Measurements from ENCODE around the gene KCNMB2.
"Not testable (repeated sequence)": the region's sequence is repeated elsewhere in the genome, so short reads cannot be mapped to it uniquely, and the experiment has no call there.

Gene KCNMB2

DNA sequence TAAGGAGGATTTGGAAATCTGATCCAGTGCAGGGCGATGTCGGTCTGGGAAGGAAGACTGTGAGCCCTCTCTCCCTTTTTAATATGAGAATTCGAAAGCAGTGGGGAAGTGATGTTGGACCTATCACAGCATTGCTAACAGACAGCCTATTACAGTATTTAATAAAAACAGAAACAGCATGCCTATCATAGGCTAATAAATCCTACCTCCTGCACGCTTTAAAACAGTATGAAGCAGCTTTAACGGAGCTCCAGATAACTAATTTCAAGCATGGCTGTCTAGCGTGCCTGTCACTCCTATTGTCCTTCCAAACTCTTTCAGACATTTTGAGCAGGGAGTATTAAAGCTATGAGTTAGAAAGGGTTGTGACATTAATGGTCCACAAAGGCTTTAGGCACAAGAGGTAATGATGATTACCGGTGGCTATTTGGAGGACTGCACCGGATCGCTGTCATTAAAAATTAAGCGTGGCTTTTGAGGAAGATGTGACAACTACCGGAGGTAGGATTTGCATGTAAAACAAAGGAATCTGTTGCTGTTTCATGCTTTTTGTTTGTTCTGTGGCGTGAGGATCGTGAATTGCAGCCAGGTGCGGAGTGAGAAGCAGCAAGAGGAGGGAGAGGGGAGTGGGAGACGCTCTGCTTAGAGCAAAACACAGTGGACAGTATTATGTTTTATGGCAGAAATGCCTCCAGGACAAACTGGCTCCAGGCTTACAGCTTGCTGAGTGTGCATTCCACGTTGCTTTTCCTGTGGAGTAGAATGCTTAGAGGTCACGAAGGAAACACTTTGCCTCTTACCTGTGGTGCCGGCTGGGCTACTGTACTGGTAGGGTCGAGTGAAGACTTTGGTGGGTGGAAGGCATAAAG is at the start of gene KCNMB2:
Gene KCNMB2 (plus strand): TSS at position 226 of the 869 bp plus-strand sequence.
- DNase-seq: peak in 1 of 2 experiments; percentile 64

DNA sequence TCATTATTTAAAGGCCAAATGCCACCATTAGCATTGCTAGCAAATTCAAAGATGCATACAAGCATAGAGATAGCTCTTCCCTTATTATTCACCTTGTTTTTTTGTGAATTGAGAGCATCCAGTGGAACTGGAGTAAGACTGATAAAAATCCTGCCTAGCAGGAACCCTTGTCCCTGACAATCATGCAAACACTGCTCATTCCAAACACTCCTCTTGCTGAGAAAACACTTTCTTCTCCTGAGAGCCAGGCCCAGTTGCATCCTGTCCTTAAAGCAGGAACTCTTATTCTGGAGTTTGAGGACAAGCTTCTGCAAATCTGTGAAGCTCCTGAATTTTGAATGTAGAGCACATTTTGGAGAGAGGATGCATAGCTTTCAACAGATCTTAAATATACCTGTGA is 49.3 kb upstream of the KCNMB2 start:
- no peak for DNase-seq

DNA sequence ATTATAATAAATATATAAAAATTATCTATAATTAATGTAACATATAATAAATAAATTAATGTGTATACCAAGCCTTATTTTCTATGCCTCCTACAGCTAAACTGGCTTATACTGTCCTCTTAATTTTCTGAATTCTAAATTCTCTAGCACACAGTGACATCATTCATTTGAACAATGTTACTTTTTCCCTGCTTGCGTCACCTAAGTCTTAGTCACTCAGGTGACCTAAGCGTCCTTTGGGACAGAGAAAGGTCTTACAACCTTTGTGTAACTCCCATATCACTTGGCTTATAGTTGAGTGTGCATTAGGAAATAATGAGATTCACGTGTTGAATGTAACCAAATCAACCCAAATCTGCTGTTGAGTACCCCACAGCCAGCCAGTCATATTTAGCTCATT is 48.5 kb upstream of the KCNMB2 start:
- DNase-seq: no peak

DNA sequence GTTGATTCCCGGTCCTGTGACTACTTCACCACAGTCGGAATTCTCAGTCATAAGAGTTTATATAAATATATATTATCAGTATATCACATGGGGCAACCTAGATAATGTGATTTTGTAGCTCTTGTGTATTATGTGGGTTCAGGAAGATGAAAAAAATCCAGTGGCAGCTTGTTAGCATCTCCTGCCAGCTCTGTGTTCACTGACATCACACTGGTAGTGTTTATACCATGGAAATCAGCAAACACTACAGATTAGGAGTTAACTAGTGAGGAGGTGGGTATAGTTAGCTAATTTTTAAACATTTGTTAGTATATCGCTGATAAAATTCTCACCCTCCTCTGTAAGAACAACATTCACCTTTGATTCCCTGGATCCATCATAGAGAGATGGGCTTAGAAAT is 44.5 kb upstream of the KCNMB2 start:
- no peak for DNase-seq

DNA sequence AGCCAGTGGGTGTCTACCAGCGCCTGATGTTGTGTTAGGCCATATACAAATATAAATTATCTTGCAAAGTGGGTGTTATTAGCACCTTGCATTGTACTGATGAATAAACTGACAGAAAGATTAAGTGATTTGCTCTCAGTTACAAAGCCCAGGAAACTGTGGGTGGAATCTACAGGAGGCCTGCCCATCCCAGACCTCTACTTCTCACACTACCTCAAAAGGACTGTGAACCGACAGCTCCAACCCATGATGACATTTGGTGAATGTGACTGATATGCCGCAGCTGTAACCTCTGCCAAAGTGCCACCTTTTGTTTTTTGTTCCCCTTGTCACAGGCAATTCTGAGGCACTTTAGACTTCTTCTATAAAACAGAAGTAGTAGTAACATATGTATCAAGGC is 43.7 kb upstream of the KCNMB2 start:
- no peak for DNase-seq

DNA sequence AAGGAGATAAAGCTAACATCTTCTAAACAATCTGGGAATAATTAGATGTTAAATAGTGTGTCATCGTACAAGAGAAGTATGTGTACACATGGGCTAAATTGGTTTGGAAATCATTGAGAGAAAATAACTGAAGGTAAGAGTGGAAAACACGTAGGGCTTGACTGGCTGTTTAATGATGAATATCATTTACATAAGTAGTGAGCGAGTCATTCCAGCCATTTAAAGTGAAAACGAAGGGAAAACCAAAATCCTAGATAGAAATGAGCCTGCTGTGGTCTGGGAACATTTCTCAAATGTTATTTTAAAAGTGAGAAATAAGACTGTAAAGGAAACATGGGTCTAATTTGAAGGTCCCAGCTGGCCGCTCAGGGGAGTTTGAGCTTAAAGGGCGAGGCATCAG is 41.9 kb upstream of the KCNMB2 start:
- DNase-seq: no peak

DNA sequence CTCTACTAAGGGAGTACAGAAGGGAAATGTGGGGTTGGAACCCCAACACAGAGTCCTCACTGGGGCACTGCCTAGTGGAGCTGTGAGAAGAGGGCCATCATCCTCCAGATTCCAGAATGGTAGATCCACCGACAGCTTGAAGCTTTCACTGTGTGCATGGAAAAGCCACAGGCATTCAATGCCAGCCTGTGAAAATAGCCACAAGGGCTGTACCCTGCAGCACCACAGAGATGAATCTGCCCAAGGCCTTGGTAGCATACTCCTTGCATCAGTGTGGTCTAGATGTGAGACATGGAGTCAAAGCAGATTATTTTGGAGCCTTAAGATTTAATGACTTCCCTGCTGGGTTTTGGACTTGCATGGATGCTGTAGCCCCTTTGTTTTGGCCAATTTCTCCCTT is 39.3 kb upstream of the KCNMB2 start:
- DNase-seq: no peak

DNA sequence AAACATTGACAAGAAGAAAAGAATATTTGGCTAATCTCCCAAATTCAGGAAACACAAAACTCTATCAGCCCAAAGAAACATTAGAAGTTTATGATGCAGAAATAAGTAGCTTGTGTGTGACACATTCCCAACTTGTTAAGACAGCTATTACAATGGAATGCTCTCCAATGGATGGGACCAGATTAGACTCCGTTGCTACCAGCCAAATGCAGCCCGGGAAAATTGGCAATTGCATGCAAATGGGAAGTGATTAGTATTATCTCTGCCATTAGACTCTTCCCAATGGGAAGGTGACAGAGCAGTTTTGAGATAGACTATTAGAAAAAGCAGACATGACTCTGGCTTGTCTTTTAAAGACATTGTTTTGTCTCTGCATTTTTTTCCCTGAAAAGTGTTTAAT is 37.4 kb upstream of the KCNMB2 start:
- no peak for DNase-seq

DNA sequence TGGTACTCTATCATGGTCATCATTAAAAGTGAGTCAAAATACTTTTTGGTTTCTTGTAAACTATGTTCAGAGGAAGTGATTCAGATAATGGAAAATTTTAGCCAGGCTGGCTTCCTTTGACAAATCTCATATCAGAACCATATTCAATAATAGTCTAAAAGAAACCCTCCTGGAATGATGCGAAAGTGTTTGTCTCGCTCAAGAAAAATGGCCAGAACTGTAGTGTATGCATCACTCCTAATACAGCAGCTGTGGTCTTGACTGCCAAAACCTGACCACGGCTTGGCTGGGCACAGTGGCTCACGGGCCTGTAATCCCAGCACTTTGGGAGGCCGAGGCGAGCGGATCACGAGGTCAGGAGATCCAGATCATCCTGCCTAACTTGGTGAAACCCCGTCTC is 35.6 kb upstream of the KCNMB2 start:
- no peak for DNase-seq

DNA sequence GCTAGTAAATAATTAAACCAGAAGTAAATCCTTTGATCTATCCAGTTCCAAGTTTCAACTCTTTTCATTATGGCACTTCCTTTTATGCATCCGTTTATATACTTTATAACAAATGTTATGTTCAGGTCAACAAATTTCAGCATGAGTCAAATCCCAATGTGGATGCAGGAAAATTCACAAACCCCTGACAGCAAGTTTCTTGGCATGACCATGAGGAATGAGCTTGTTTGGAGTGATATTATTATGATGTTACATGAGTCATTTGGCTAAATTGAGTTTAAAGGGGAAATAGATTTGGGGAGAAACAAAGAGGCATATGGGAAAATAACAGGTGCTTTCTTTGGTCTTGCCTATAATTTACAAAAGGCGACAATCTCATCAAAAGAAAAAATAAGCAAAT is 32.1 kb upstream of the KCNMB2 start:
- no peak for DNase-seq

DNA sequence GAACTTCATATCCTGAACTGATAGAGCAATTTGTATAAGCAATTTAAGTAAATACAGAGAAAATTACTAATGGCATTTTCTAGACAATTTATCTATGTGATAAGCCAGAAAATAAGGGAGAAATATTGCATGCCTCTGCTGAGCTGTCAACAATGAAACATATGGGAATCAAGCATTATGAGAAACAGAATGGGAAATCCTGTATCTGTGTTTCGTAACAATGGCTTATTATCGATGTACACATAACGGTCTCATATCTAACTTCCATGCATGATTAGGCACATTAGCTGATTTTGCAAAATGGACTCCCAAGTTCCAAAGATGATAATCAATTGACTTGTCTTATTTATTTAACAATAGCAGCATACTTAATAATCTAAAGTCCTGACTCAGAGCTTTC is 30.4 kb upstream of the KCNMB2 start:
- no peak for DNase-seq

DNA sequence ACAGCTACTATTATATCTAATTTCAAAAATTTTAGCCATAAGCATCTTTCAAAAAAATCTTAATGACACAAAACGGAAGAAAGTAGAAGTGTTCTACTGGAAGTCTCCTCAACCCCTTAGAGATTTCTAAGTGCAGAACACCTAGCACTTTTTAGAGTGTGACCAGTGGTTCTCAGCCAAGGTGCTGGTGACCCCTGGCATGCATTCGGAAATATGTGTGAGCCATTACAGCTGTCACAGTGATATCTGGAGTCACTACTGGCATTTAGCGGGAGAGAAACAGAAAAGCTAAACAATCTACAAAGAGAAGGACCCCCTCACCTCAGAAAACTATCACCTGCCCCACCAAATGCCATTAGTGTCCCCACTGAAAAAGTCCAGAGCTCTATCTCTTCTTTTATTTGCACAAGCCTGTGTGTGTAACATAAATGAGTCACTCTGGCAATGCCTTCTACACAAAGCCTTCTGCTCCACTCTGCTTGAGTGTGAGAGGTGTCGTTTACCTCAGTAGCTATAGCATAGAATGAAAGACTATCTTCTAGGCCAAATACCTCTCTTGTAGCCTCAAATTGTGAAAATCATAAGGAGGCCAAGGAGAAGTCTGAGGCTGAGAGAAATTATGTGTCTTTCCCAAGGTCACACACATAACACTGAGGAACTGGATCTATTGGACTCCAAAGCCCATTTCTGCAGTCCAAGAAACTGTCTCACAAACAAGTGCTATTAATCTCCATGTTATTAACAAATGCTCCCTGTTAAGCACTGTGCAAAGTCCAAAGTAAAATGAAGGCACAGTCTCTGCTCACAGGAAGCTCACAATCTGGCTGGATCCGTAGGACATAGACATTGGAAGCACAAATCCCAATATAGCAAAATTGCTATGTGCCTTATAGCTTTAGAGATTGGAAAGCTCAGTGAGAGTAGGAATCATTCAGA is 28.5 kb upstream of the KCNMB2 start:
- DNase-seq: no peak

DNA sequence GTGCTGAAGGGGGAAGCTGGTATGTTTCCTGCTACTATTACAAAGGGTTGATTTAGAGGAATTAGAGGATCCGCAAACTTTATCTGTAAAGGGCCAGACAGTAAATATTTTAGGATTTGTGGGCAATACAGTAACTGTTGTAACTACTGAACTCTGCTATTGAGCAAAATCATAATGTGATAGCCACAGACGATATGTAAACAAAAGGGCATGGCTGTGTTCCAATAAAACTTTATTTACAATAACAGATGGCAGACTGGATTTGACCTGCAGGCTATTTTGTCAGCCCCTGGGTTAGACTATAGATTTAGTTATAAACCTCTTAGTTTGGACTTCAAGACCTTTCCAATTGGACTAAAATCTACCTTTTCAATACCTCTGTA is 27.8 kb upstream of the KCNMB2 start:
- no peak for DNase-seq

DNA sequence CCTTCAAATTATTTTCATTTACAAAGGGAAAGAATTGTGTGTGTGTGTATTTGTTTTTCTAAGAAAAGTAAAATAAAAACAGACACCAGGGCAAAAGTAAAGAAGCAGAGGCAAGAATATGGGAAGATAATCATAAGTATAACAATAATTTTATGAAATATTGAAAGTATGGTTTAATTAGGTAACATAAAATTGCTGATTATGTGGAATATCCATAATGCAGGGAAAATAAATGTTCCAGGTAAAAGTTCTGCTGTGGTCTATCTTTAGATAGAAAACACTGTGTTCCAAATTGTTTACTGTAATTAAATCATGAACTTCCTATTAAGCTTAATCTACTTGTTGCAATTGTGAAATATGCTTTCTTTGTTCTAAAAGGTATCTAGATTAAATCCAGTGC is 25.7 kb upstream of the KCNMB2 start:
- DNase-seq: no peak

DNA sequence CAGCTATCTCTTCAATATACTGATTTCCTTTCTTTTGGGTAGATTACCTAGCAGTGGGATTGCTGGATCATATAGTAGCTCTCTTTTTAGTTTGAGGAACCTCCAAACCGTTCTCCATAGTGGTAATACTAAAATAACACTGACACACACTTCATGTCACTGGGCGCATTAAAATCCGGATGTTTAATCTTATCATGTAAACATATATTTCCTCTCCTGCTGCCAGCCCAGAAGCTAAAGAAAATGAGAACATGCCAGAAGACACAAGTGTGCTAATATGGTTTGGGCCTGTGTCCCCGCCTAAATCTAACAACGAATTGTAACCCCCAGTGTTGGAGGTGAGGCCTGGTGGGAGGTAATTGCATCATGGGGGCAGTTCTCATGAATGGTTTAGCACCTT is 23.6 kb upstream of the KCNMB2 start:
- DNase-seq: no peak

DNA sequence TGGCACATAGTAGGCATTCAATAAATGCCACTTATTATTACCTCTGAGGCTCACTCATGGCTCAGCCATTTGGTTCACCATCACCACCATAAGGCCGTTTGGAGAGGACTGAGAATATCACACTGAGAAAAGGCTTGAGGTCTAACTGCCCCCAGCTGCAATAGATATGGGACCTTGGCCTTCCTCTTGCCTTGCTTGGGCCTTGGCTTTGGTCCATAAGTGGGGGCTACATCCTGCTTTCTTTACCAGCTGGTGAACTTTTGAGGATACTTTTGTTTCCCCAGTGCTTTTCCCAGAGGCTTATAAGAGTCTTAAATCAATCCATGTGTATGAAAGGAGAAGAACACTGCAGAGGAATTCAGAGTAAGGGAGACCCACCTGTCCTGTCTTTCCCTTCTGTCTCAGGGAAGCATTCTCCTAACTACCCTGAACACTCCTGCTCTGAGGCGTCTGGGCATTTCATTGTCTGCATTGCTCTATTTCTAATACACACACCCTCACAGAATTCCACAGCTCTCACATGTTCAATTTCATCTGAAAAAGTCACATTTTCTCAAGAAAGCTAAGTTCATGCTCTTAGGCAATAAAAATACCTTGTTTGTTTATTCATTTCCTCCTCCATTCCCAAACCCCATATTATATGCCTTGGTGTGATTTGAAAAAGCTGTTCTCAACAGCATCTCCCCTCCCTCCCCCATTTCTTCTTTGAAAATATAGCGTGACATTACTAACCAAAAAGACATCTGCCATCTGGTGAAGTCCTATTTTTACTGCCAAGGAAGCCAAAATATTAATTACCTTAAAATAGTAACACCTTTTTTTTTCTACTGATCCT is 22.5 kb upstream of the KCNMB2 start:
- no peak for DNase-seq

DNA sequence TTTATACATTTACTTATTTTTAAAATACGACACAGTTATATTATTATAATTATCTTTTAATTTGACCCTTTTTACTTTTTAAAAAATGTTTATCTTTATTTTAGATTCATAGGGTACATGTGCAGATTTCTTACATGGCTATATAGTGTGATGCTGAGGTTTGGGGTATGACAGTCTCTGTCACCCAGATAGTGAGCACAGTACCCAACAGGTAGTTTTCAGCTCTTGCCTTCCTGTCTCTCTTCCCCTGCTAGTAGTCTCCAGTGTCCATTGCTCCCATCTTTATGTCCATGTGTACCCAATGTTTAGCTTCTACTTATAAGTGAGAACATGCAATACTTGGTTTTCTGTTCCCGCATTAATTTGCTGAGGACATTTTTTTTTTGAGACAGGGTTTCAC is 21.8 kb upstream of the KCNMB2 start:
- DNase-seq: no peak

DNA sequence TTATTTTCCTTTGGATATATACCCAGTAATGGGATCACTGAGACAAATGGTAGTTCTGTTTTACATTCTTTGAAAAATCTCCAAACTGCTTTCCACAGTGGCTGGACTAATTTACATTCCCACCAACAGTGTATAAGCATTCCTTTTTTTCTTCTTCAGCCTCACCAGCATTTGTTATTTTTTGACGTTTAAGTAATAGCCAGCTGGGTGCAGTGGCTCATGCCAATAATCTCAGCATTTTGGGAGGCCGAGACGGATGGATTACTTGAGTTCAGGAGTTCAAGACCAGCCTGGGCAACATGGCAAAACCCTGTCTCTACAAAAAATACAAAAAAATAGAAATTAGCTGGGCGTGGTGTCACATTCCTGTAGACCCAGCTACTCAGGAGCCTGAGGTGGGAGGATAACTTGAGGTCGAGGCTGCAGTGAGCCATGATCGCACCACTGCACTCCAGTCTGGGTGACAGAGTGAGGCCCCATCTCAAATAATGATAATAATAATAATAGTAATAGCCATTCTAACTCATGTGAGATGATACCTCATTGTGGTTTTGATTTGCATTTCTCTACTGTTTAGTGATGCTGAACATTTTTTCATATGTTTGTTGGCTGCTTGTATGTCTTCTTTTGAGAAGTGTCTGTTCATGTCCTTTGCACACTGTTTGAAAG is 21.0 kb upstream of the KCNMB2 start:
- DNase-seq: not testable (repeated sequence)

DNA sequence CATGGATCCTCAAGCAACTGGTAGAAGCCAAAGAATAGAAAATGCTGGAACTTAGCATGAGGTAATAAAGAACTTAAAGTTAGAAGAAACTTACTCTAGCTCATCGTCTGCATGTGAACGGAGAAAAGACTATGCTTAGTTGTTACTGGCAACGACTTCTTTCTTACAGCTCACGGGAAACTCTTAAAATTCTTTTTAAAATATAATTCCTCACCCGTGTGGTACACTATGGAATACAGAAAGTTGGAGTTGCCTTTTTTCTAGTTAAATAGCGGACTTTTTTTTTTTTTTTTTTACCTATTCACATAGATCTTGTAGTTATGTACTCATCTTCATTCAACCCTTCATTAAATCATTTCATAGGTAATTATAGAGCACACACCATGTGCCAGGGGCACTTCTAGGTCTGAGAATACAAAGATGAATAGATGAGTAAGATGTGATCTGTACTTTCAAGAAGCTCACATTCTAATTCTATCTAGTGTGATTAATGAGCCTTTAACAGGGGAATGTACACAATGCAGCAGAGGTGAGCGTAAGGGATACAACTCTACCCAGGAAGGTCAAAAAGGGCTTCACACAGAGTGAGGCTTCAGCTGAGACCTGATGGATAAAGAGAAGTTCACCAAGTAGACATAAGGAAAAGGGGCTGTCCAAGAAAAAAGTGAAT is 18.4 kb upstream of the KCNMB2 start:
- DNase-seq: no peak

DNA sequence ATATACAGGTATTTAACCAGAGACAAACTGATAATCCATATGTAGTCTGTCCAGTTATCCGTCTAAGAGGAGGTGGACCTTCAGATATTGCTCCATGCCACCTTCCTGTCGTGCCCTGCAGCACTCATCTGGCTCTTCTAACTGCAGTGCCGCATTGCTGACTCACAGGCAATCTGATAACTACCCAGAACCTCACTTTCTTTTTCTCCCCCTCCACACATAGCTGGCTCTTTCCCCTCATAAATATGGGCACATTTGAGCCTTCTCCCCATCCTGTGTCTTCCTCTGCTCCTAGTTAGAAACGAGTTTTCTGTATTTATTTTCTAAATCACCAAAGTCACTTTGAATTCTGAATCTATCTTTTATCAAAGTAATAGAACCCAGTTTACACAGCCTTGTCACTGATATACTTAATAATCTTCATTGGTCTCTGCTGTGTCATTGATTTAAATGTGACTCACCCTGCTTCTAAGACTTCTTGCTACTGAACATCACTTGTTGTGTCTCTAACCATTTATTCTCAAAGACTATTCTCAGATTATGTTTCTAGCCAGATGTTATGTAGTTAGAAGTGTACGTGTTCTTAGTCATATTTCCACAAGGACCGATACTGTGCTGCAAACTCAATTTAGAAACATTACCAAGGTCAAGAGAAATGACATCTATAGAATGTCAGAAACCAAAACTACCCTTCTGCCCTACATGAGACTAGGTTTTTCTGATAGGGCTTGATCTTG is 17.4 kb upstream of the KCNMB2 start:
- no peak for DNase-seq

DNA sequence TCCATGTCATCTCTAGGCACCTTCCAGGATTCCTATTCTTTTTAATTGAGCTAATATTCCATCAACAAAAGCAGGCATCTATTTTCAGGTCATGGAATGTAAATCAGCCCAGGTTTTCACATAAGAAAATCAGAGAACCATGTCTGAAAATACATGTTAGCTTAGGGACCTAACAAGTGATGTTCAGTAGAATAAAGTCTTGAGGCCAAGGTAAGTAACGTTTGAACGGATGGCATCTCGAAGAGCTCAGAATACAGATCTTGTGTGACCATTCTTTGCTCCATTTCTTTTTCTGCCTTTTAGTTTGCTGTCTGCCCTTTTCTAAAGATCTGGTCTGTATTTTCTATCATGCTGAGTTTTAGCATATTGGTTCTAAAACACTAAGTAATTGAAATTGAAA is 16.5 kb upstream of the KCNMB2 start:
- DNase-seq: no peak
